ENCODE results near the gene ZC2HC1C.

Gene ZC2HC1C

GRCh38 chr14:75127903-75128595 is 58.6 kb downstream of the ZC2HC1C start:
- Histone ChIP-seq H3K4me2 (ENCODE audit: low read length) (peak overlapping the region; percentile 90), H4K20me1 (ENCODE audit: control insufficient read depth, insufficient read depth, low read depth, low read length) (peaks cover 4% of the 10 kb centered on the region; the same call in 1 of the 2 replicates), H3K27ac (ENCODE audit: low read depth, low read length) (peak overlapping the region; percentile 73), H3K36me3 (ENCODE audit: control insufficient read depth, low read length) (peaks cover 65% of the 10 kb centered on the region), H3F3A (ENCODE audit: control insufficient read depth, insufficient read depth) (peaks cover 19% of the 10 kb centered on the region), H3K4me1 (ENCODE audit: control insufficient read depth, low read length) (peaks cover 43% of the 10 kb centered on the region), H3K79me2 (ENCODE audit: control insufficient read depth, low read length) (peaks cover 77% of the 10 kb centered on the region), H3K9me3 (ENCODE audit: control insufficient read depth, insufficient read depth, low read length) (no peaks in the 10 kb centered on the region), H3K4me3 (ENCODE audit: low read length) (peak overlapping the region; percentile 99), H3K9me2 (replicated peaks; ENCODE audit: control insufficient read depth, low read length) (no peaks in the 10 kb centered on the region), H3K27me3 (ENCODE audit: control insufficient read depth, low read length) (no peaks in the 10 kb centered on the region)
- no peak for TF ChIP-seq EZH2phosphoT487 (IDR thresholded peaks at IDR 0.05; ENCODE audit: borderline replicate concordance, low read length)
- TF ChIP-seq, protein P1, sequence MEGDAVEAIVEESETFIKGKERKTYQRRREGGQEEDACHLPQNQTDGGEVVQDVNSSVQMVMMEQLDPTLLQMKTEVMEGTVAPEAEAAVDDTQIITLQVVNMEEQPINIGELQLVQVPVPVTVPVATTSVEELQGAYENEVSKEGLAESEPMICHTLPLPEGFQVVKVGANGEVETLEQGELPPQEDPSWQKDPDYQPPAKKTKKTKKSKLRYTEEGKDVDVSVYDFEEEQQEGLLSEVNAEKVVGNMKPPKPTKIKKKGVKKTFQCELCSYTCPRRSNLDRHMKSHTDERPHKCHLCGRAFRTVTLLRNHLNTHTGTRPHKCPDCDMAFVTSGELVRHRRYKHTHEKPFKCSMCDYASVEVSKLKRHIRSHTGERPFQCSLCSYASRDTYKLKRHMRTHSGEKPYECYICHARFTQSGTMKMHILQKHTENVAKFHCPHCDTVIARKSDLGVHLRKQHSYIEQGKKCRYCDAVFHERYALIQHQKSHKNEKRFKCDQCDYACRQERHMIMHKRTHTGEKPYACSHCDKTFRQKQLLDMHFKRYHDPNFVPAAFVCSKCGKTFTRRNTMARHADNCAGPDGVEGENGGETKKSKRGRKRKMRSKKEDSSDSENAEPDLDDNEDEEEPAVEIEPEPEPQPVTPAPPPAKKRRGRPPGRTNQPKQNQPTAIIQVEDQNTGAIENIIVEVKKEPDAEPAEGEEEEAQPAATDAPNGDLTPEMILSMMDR (IDR thresholded peaks at IDR 0.05; ENCODE audit: low read depth, low read length, poor library complexity, severe bottlenecking): no peak

DNA sequence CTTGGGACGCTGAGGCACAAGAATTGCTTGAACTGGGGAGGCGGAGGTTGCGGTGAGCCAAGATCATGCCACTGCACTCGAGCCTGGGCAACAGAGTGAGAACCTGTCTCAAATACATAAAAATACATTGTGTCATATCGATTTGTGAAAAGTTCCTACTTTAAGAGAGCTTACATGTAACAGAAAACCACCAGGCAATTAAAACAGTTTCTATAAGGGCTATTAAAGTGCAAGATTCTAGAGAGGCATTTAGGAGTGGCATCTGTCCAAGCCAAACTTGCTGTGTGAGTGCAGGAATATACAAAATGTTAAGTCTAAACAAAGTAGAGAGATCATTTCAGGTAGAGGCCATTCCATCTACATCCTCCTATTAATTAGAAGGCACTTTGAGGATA is 59.2 kb downstream of the ZC2HC1C start:
- Histone ChIP-seq H3F3A (ENCODE audit: control insufficient read depth, insufficient read depth) (peaks cover 19% of the 10 kb centered on the region), H3K4me2 (ENCODE audit: low read length) (peak overlapping the region; percentile 90), H3K4me3 (ENCODE audit: low read length) (peak overlapping the region; percentile 99), H3K27ac (ENCODE audit: low read depth, low read length) (no peak overlapping the region), H3K79me2 (ENCODE audit: control insufficient read depth, low read length) (peaks cover 81% of the 10 kb centered on the region), H3K36me3 (ENCODE audit: control insufficient read depth, low read length) (peaks cover 69% of the 10 kb centered on the region), H3K4me1 (ENCODE audit: control insufficient read depth, low read length) (peaks cover 43% of the 10 kb centered on the region), H3K27me3 (ENCODE audit: control insufficient read depth, low read length) (no peaks in the 10 kb centered on the region), H4K20me1 (ENCODE audit: control insufficient read depth, insufficient read depth, low read depth, low read length) (peaks cover 4% of the 10 kb centered on the region; the same call in 1 of the 2 replicates), H3K9me2 (replicated peaks; ENCODE audit: control insufficient read depth, low read length) (no peaks in the 10 kb centered on the region), H3K9me3 (ENCODE audit: control insufficient read depth, insufficient read depth, low read length) (no peaks in the 10 kb centered on the region)
- TF ChIP-seq EZH2phosphoT487 (IDR thresholded peaks at IDR 0.05; ENCODE audit: borderline replicate concordance, low read length): no peak
- TF ChIP-seq, protein P1 (IDR thresholded peaks at IDR 0.05; ENCODE audit: low read depth, low read length, poor library complexity, severe bottlenecking): no peak
